ENCODE results near the gene UPK3A.

- TF ChIP-seq POLR2A (IDR thresholded peaks at IDR 0.05) (no peak), CTCF (IDR thresholded peaks at IDR 0.05) (no peak), POLR2AphosphoS5 (IDR thresholded peaks at IDR 0.05; ENCODE audit: insufficient read depth in 1 of 2, low read depth in 1 of 2) (no peak)
These were observed 49.3 kb downstream of the UPK3A start for GRCh38 chr22:45334068-45334467.
